ENCODE measurements around the gene UBE2F.
"Not testable (repeated sequence)": the region's sequence is repeated elsewhere in the genome, so short reads cannot be mapped to it uniquely, and the experiment has no call there.

The UBE2F gene

GRCh38 chr2:237979331-237979730, 12.5 kb downstream of the UBE2F start:
- H3K9me3 ChIP-seq (ENCODE audit: control insufficient read depth in 2 of 2, low read length in 2 of 2) = no peaks in the 10 kb centered on the region
- peaks cover 20% of the 10 kb centered on the region for H3K4me1 ChIP-seq (ENCODE audit: control insufficient read depth, insufficient read depth, low read length)
- no peak overlapping the region for H3K9ac ChIP-seq (ENCODE audit: low read length in 2 of 2)
- no peaks in the 10 kb centered on the region for H3K27me3 ChIP-seq (ENCODE audit: control insufficient read depth in 1 of 2, insufficient read depth in 2 of 2, low read length in 2 of 2)
- H3K4me3 ChIP-seq (ENCODE audit: low read length in 2 of 2) = no peak overlapping the region
- H3K36me3 ChIP-seq (ENCODE audit: control insufficient read depth in 2 of 2, insufficient read depth in 2 of 2, low read length in 2 of 2) = peaks cover 6 to 11% of the 10 kb centered on the region in 2 donors
- H3K27ac ChIP-seq (ENCODE audit: low read length) = no peak overlapping the region

- Histone ChIP-seq H3K9ac (ENCODE audit: low read length in 2 of 2) (no peak overlapping the region), H3K36me3 (ENCODE audit: control insufficient read depth in 2 of 2, insufficient read depth in 2 of 2, low read length in 2 of 2) (peaks cover 6 to 8% of the 10 kb centered on the region in 2 donors), H3K4me1 (ENCODE audit: control insufficient read depth, insufficient read depth, low read length) (peaks cover 23% of the 10 kb centered on the region), H3K9me3 (ENCODE audit: control insufficient read depth in 2 of 2, low read length in 2 of 2) (no peaks in the 10 kb centered on the region), H3K27ac (ENCODE audit: low read length) (no peak overlapping the region), H3K4me3 (ENCODE audit: low read length in 2 of 2) (no peak overlapping the region), H3K27me3 (ENCODE audit: control insufficient read depth in 1 of 2, insufficient read depth in 2 of 2, low read length in 2 of 2) (no peaks in the 10 kb centered on the region)
These were observed 13.3 kb downstream of the UBE2F start for GRCh38 chr2:237980087-237980486.

- no peak overlapping the region for H3K4me3 ChIP-seq (ENCODE audit: low read length in 2 of 2)
- H3K27ac ChIP-seq (ENCODE audit: low read length) = no peak overlapping the region
- H3K9me3 ChIP-seq (ENCODE audit: control insufficient read depth in 2 of 2, low read length in 2 of 2) = no peaks in the 10 kb centered on the region
- no peak overlapping the region for H3K9ac ChIP-seq (ENCODE audit: low read length in 2 of 2)
- peaks cover 5 to 7% of the 10 kb centered on the region in 2 donors for H3K36me3 ChIP-seq (ENCODE audit: control insufficient read depth in 2 of 2, insufficient read depth in 2 of 2, low read length in 2 of 2)
- no peaks in the 10 kb centered on the region for H3K27me3 ChIP-seq (ENCODE audit: control insufficient read depth in 1 of 2, insufficient read depth in 2 of 2, low read length in 2 of 2)
- H3K4me1 ChIP-seq (ENCODE audit: control insufficient read depth, insufficient read depth, low read length) = peaks cover 23% of the 10 kb centered on the region
These were observed 13.9 kb downstream of the UBE2F start for GRCh38 chr2:237980751-237981150.

- H3K27ac ChIP-seq (ENCODE audit: low read length); H3K27me3 ChIP-seq (ENCODE audit: control insufficient read depth in 1 of 2, insufficient read depth in 2 of 2, low read length in 2 of 2); H3K4me3 ChIP-seq (ENCODE audit: low read length in 2 of 2); H3K36me3 ChIP-seq (ENCODE audit: control insufficient read depth in 2 of 2, insufficient read depth in 2 of 2, low read length in 2 of 2); H3K9ac ChIP-seq (ENCODE audit: low read length in 2 of 2); H3K9me3 ChIP-seq (ENCODE audit: control insufficient read depth in 2 of 2, low read length in 2 of 2): not testable (repeated sequence)
- H3K4me1 ChIP-seq (ENCODE audit: control insufficient read depth, insufficient read depth, low read length) = peaks cover 23% of the 10 kb centered on the region
These were observed 14.8 kb downstream of the UBE2F start for GRCh38 chr2:237981621-237982020.

- no peak overlapping the region for H3K27ac ChIP-seq (ENCODE audit: low read length)
- H3K9me3 ChIP-seq (ENCODE audit: control insufficient read depth in 2 of 2, low read length in 2 of 2) = no peaks in the 10 kb centered on the region
- peaks cover 23% of the 10 kb centered on the region for H3K4me1 ChIP-seq (ENCODE audit: control insufficient read depth, insufficient read depth, low read length)
- no peaks in the 10 kb centered on the region for H3K27me3 ChIP-seq (ENCODE audit: control insufficient read depth in 1 of 2, insufficient read depth in 2 of 2, low read length in 2 of 2)
- peaks cover 0 to 3% of the 10 kb centered on the region in 2 donors for H3K36me3 ChIP-seq (ENCODE audit: control insufficient read depth in 2 of 2, insufficient read depth in 2 of 2, low read length in 2 of 2)
- H3K4me3 ChIP-seq (ENCODE audit: low read length in 2 of 2) = no peak overlapping the region
- H3K9ac ChIP-seq (ENCODE audit: low read length in 2 of 2) = no peak overlapping the region
These were observed 15.4 kb downstream of the UBE2F start for GRCh38 chr2:237982039-237982725.

GRCh38 chr2:237983922-237984321, 17.1 kb downstream of the UBE2F start:
- H3K27me3 ChIP-seq (ENCODE audit: control insufficient read depth in 1 of 2, insufficient read depth in 2 of 2, low read length in 2 of 2) = no peaks in the 10 kb centered on the region
- H3K27ac ChIP-seq (ENCODE audit: low read length) = no peak overlapping the region
- no peak overlapping the region for H3K9ac ChIP-seq (ENCODE audit: low read length in 2 of 2)
- H3K36me3 ChIP-seq (ENCODE audit: control insufficient read depth in 2 of 2, insufficient read depth in 2 of 2, low read length in 2 of 2) = peaks cover 0 to 6% of the 10 kb centered on the region in 2 donors
- no peaks in the 10 kb centered on the region for H3K9me3 ChIP-seq (ENCODE audit: control insufficient read depth in 2 of 2, low read length in 2 of 2)
- peak overlapping the region in 1 of 2 donors; percentile 15 for H3K4me3 ChIP-seq (ENCODE audit: low read length in 2 of 2)
- peaks cover 12% of the 10 kb centered on the region for H3K4me1 ChIP-seq (ENCODE audit: control insufficient read depth, insufficient read depth, low read length)

- Histone ChIP-seq H3K9ac (ENCODE audit: low read length in 2 of 2) (no peak overlapping the region), H3K27me3 (ENCODE audit: control insufficient read depth in 1 of 2, insufficient read depth in 2 of 2, low read length in 2 of 2) (no peaks in the 10 kb centered on the region), H3K9me3 (ENCODE audit: control insufficient read depth in 2 of 2, low read length in 2 of 2) (no peaks in the 10 kb centered on the region), H3K36me3 (ENCODE audit: control insufficient read depth in 2 of 2, insufficient read depth in 2 of 2, low read length in 2 of 2) (peaks cover 0 to 5% of the 10 kb centered on the region in 2 donors), H3K27ac (ENCODE audit: low read length) (no peak overlapping the region), H3K4me1 (ENCODE audit: control insufficient read depth, insufficient read depth, low read length) (peaks cover 10% of the 10 kb centered on the region), H3K4me3 (ENCODE audit: low read length in 2 of 2) (no peak overlapping the region)
These were observed 20.5 kb downstream of the UBE2F start for GRCh38 chr2:237987268-237987667.

- Histone ChIP-seq H3K27ac (ENCODE audit: low read length) (no peak overlapping the region), H3K36me3 (ENCODE audit: control insufficient read depth in 2 of 2, insufficient read depth in 2 of 2, low read length in 2 of 2) (peaks cover 5 to 11% of the 10 kb centered on the region in 2 donors), H3K9ac (ENCODE audit: low read length in 2 of 2) (no peak overlapping the region), H3K27me3 (ENCODE audit: control insufficient read depth in 1 of 2, insufficient read depth in 2 of 2, low read length in 2 of 2) (no peaks in the 10 kb centered on the region), H3K9me3 (ENCODE audit: control insufficient read depth in 2 of 2, low read length in 2 of 2) (no peaks in the 10 kb centered on the region), H3K4me1 (ENCODE audit: control insufficient read depth, insufficient read depth, low read length) (no peaks in the 10 kb centered on the region), H3K4me3 (ENCODE audit: low read length in 2 of 2) (no peak overlapping the region)
These were observed 26.9 kb downstream of the UBE2F start for GRCh38 chr2:237993701-237994100.

- H3K27ac ChIP-seq (ENCODE audit: low read length) = no peak overlapping the region
- peaks cover 0 to 3% of the 10 kb centered on the region in 2 donors for H3K9me3 ChIP-seq (ENCODE audit: control insufficient read depth in 2 of 2, low read length in 2 of 2)
- H3K36me3 ChIP-seq (ENCODE audit: control insufficient read depth in 2 of 2, insufficient read depth in 2 of 2, low read length in 2 of 2) = peaks cover 5 to 10% of the 10 kb centered on the region in 2 donors
- H3K4me1 ChIP-seq (ENCODE audit: control insufficient read depth, insufficient read depth, low read length) = no peaks in the 10 kb centered on the region
- H3K9ac ChIP-seq (ENCODE audit: low read length in 2 of 2) = no peak overlapping the region
- H3K4me3 ChIP-seq (ENCODE audit: low read length in 2 of 2) = no peak overlapping the region
- H3K27me3 ChIP-seq (ENCODE audit: control insufficient read depth in 1 of 2, insufficient read depth in 2 of 2, low read length in 2 of 2) = no peaks in the 10 kb centered on the region
These were observed 28.2 kb downstream of the UBE2F start for GRCh38 chr2:237995036-237995435.

- Histone ChIP-seq H3K4me1 (ENCODE audit: control insufficient read depth, insufficient read depth, low read length) (no peaks in the 10 kb centered on the region), H3K27me3 (ENCODE audit: control insufficient read depth in 1 of 2, insufficient read depth in 2 of 2, low read length in 2 of 2) (no peaks in the 10 kb centered on the region), H3K4me3 (ENCODE audit: low read length in 2 of 2) (no peak overlapping the region), H3K9me3 (ENCODE audit: control insufficient read depth in 2 of 2, low read length in 2 of 2) (peaks cover 0 to 3% of the 10 kb centered on the region in 2 donors), H3K27ac (ENCODE audit: low read length) (no peak overlapping the region), H3K9ac (ENCODE audit: low read length in 2 of 2) (no peak overlapping the region), H3K36me3 (ENCODE audit: control insufficient read depth in 2 of 2, insufficient read depth in 2 of 2, low read length in 2 of 2) (peaks cover 5 to 10% of the 10 kb centered on the region in 2 donors)
These were observed 29.3 kb downstream of the UBE2F start for GRCh38 chr2:237996021-237996593.

GRCh38 chr2:237997521-237997920, 30.7 kb downstream of the UBE2F start:
- H3K4me3 ChIP-seq (ENCODE audit: low read length in 2 of 2) = no peak overlapping the region
- H3K36me3 ChIP-seq (ENCODE audit: control insufficient read depth in 2 of 2, insufficient read depth in 2 of 2, low read length in 2 of 2) = peaks cover 5 to 7% of the 10 kb centered on the region in 2 donors
- no peaks in the 10 kb centered on the region for H3K27me3 ChIP-seq (ENCODE audit: control insufficient read depth in 1 of 2, insufficient read depth in 2 of 2, low read length in 2 of 2)
- H3K9ac ChIP-seq (ENCODE audit: low read length in 2 of 2) = no peak overlapping the region
- no peak overlapping the region for H3K27ac ChIP-seq (ENCODE audit: low read length)
- no peaks in the 10 kb centered on the region for H3K4me1 ChIP-seq (ENCODE audit: control insufficient read depth, insufficient read depth, low read length)
- peaks cover 0 to 3% of the 10 kb centered on the region in 2 donors for H3K9me3 ChIP-seq (ENCODE audit: control insufficient read depth in 2 of 2, low read length in 2 of 2)

Measured in stomach smooth muscle (tissue), 2 donors.